ENCODE measurements around the gene OR2T2.
"Not testable (repeated sequence)": the region's sequence is repeated elsewhere in the genome, so short reads cannot be mapped to it uniquely, and the experiment has no call there.

The OR2T2 gene, protein sequence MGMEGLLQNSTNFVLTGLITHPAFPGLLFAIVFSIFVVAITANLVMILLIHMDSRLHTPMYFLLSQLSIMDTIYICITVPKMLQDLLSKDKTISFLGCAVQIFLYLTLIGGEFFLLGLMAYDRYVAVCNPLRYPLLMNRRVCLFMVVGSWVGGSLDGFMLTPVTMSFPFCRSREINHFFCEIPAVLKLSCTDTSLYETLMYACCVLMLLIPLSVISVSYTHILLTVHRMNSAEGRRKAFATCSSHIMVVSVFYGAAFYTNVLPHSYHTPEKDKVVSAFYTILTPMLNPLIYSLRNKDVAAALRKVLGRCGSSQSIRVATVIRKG

DNA sequence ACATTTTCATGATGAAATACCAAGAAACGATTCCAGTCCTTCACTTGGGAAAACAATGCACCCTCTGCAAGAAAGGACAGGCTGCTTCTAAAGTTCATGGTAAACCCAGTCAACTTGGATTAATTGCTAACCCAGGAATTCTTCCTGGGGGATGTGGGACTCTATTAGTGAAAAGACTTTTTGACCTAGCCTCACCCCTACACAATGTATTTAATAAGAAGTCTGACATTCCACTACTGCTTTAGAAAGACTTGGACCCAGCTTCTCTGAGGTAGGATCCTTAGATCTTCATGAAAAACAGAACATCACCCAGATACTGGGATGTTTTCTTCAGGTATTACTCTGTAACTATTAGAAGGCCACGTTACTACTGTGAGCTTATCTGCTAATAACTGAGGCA lies at the start of gene OR2T2:
OR2T2 (plus strand) TSS at position 239 of the 400 bp plus-strand sequence. CDS start 7,161 bp downstream, outside the sequence.
- DNase-seq (ENCODE audit: low spot score): not testable (repeated sequence)

GRCh38 chr1:248402748-248403147 lies 42.7 kb upstream of the OR2T2 start, which contains the start of gene OR2T1:
Gene OR2T1, plus strand, starts transcription at chr1:248403048. Its CDS starts 3,100 bp downstream, at chr1:248406148.
- no peak for DNase-seq (ENCODE audit: low spot score)

GRCh38 chr1:248404024-248404423 lies 41.4 kb upstream of the OR2T2 start:
- DNase-seq (ENCODE audit: low spot score): no peak

GRCh38 chr1:248406721-248407692 lies 38.4 kb upstream of the OR2T2 start:
- DNase-seq (ENCODE audit: low spot score): no peak

DNA sequence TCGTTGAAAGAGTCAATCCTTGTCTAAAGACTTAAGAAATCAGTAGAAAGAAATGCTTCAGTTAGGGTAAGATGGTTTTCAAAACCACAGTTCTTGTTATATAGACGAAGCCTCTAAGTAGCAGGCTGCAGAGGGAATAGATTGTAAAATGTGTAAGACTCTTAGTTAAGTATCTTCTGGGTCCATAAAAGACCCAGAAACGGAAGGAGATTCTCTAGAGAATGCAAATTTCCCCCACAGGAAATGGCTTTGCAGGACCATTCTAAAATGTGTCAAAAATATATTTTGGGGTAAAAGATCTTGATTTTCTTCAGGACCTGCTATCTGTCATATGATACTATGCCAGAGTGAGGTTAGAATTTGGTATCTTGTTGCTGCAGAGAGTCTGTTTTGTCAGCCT lies 29.2 kb upstream of the OR2T2 start:
- DNase-seq (ENCODE audit: low spot score): no peak

DNA sequence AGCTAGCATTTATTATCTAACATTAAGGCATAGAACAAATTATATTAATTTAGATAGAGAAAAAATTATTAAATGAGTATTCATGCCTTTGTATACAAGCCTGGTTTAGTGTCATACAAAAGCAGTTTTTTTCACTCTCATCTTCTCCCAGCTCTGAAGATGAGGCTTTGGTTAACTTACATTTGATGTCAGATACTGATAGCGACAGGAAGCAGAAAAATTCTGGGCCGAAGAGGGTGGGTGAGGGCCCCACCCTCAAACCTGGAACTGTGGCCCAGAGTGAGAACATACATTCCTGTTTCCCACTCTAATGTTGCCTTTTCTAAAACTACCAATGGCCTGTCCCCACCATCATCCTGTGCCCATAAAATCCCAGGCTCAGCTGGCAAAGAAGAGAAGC lies 27.6 kb upstream of the OR2T2 start:
- DNase-seq (ENCODE audit: low spot score): no peak

DNA sequence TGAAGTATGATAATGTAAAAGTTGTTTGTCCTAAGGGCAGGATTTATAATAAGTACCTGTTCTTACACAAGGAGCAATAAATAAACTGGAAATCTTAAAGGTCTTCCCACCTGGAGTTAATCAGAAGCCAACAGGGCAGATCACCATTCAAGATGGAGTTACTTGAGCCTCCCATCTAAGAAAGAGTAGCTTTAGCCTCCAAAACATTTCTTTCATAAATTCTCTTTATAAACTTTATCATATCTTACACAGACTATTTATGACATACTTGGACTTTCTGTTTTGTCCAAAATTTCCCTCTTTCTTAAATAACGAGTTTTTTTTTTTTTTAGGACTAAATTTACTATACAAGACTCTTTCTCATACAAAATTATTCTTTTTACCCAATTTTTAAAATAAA lies 24.1 kb upstream of the OR2T2 start:
- DNase-seq (ENCODE audit: low spot score): no peak

- not testable (repeated sequence) for DNase-seq (ENCODE audit: low spot score)
Measured at GRCh38 chr1:248427526-248428191, 17.8 kb upstream of the OR2T2 start.

- DNase-seq (ENCODE audit: low spot score): not testable (repeated sequence)
Measured at GRCh38 chr1:248428192-248428533, 17.3 kb upstream of the OR2T2 start.

GRCh38 chr1:248431683-248432082 lies 13.8 kb upstream of the OR2T2 start:
- not testable (repeated sequence) for DNase-seq (ENCODE audit: low spot score)

GRCh38 chr1:248432201-248432600 lies 13.2 kb upstream of the OR2T2 start:
- not testable (repeated sequence) for DNase-seq (ENCODE audit: low spot score)

- DNase-seq (ENCODE audit: low spot score): not testable (repeated sequence)
Measured at GRCh38 chr1:248433811-248434415, 11.5 kb upstream of the OR2T2 start.

DNA sequence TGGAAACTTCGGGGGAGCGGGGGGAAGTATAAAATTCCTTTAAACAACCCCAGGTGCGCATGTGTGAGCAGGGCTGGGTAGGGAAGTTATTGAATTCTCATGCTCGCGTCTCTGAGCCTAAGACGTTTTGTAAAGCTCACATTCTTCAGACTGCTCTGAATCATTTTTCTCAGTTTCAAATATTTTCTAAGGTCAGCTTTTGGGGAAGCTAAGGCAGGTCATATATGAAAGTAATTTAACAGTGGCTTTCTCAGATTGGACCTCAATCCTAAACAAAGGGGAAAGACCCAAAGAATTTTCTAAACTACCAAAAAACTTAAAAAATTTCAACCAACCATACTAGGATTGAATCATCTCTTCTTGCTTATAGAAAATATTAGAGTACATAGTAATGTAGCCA lies 10.5 kb upstream of the OR2T2 start:
- DNase-seq (ENCODE audit: low spot score): not testable (repeated sequence)

DNA sequence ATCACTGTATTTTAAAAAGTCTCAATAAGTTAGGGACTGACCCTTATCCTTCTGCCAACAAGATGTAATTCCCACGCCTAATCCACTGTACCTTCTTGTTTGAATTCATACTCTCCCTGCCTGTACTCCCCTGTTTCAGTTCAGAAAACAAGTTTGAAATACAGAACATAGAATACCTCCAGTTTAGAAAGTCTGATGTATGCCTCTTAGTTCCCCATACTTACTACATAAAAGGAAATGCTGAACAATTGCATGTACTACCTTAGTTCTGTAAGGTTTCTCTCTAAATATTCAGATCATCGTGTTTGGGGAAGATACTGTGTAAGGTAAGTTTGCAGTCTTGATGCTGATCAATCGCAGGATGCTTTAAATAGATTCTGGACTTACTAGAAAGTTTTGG lies 9.1 kb upstream of the OR2T2 start:
- DNase-seq (ENCODE audit: low spot score): not testable (repeated sequence)

GRCh38 chr1:248438668-248439067 lies 6.8 kb upstream of the OR2T2 start:
- not testable (repeated sequence) for DNase-seq (ENCODE audit: low spot score)

GRCh38 chr1:248439283-248439682 lies 6.2 kb upstream of the OR2T2 start:
- not testable (repeated sequence) for DNase-seq (ENCODE audit: low spot score)

- not testable (repeated sequence) for DNase-seq (ENCODE audit: low spot score)
Measured at GRCh38 chr1:248442500-248443277, 2.7 kb upstream of the OR2T2 start.

GRCh38 chr1:248444603-248445002 lies 834 bp upstream of the OR2T2 start:
- not testable (repeated sequence) for DNase-seq (ENCODE audit: low spot score)

- not testable (repeated sequence) for DNase-seq (ENCODE audit: low spot score)
Measured at GRCh38 chr1:248448409-248449074, 3.1 kb downstream of the OR2T2 start.

- not testable (repeated sequence) for DNase-seq (ENCODE audit: low spot score)
Measured at GRCh38 chr1:248449821-248450465, 4.5 kb downstream of the OR2T2 start.

All from GM03348 (cell line).